Kasumi-1 (cell line): ENCODE results near the gene OSBPL1A.

Experiments
- DNase-seq, 2 experiments: peaks; one replicate each; lab custom pipeline; 2025; lab: John Stamatoyannopoulos, UW

The OSBPL1A gene

GRCh38 chr18:24219561-24220317 lies 177.9 kb downstream of the OSBPL1A start:
- no peak for DNase-seq

GRCh38 chr18:24214913-24215312 lies 182.7 kb downstream of the OSBPL1A start:
- DNase-seq: no peak

GRCh38 chr18:24214144-24214543 lies 183.5 kb downstream of the OSBPL1A start:
- no peak for DNase-seq

- no peak for DNase-seq
Observed at GRCh38 chr18:24212939-24213338, 184.7 kb downstream of the OSBPL1A start.

- DNase-seq: no peak
Observed at GRCh38 chr18:24209558-24209957, 188.1 kb downstream of the OSBPL1A start.

- DNase-seq: no peak
Observed at GRCh38 chr18:24208270-24209035, 189.2 kb downstream of the OSBPL1A start.

GRCh38 chr18:24204904-24205303 lies 192.7 kb downstream of the OSBPL1A start:
- DNase-seq: no peak

- DNase-seq: no peak
Observed at GRCh38 chr18:24201699-24202687, 195.6 kb downstream of the OSBPL1A start.

- DNase-seq: no peak
Observed at GRCh38 chr18:24200494-24201290, 196.9 kb downstream of the OSBPL1A start.

- no peak for DNase-seq
Observed at GRCh38 chr18:24199372-24199962, 198.2 kb downstream of the OSBPL1A start.

- no peak for DNase-seq
Observed at GRCh38 chr18:24198461-24198860, 199.2 kb downstream of the OSBPL1A start.

- no peak for DNase-seq
Observed at GRCh38 chr18:24197412-24197811, 200.2 kb downstream of the OSBPL1A start.

- DNase-seq: no peak
Observed at GRCh38 chr18:24196764-24197163, 200.9 kb downstream of the OSBPL1A start.

GRCh38 chr18:24195296-24196053 lies 202.1 kb downstream of the OSBPL1A start:
- DNase-seq: no peak

GRCh38 chr18:24190590-24190989 lies 207.0 kb downstream of the OSBPL1A start:
- no peak for DNase-seq

- DNase-seq: no peak
Observed at GRCh38 chr18:24189664-24190346, 207.8 kb downstream of the OSBPL1A start.

- DNase-seq: no peak
Observed at GRCh38 chr18:24189007-24189528, 208.6 kb downstream of the OSBPL1A start.

GRCh38 chr18:24188120-24188519 lies 209.5 kb downstream of the OSBPL1A start:
- no peak for DNase-seq

- DNase-seq: no peak
Observed at GRCh38 chr18:24187689-24188088, 209.9 kb downstream of the OSBPL1A start.
